ENCODE results near the gene SLC48A1.

SLC48A1 gene

GRCh38 chr12:47801170-47801903, 28.3 kb downstream of the SLC48A1 start:
- no peak overlapping the region for H3K4me3 ChIP-seq (replicated peaks; ENCODE audit: low read depth, low read length)
- H3K27me3 ChIP-seq (replicated peaks; ENCODE audit: control insufficient read depth, insufficient read depth, low read length) = no peaks in the 10 kb centered on the region
- H3K36me3 ChIP-seq (ENCODE audit: control insufficient read depth, insufficient read depth, low read length) = peaks cover 3% of the 10 kb centered on the region; the same call in 1 of the 2 replicates
- no peak for DNase-seq (ENCODE audit: extremely low read depth, insufficient read length)
- TF ChIP-seq CTCF (IDR thresholded peaks at IDR 0.05; ENCODE audit: insufficient read depth, low read length, poor library complexity, severe bottlenecking) = no peak

- Histone ChIP-seq H3K36me3 (ENCODE audit: control insufficient read depth, insufficient read depth, low read length) (peaks cover under 1% of the 10 kb centered on the region; the same call in 1 of the 2 replicates), H3K4me3 (replicated peaks; ENCODE audit: low read depth, low read length) (no peak overlapping the region), H3K27me3 (replicated peaks; ENCODE audit: control insufficient read depth, insufficient read depth, low read length) (no peaks in the 10 kb centered on the region)
- TF ChIP-seq CTCF (IDR thresholded peaks at IDR 0.05; ENCODE audit: insufficient read depth, low read length, poor library complexity, severe bottlenecking) = no peak
- DNase-seq (ENCODE audit: extremely low read depth, insufficient read length) = no peak
These were observed 28.8 kb downstream of the SLC48A1 start for GRCh38 chr12:47801904-47802246.

- Histone ChIP-seq H3K4me3 (replicated peaks; ENCODE audit: low read depth, low read length) (no peak overlapping the region), H3K27me3 (replicated peaks; ENCODE audit: control insufficient read depth, insufficient read depth, low read length) (no peaks in the 10 kb centered on the region), H3K36me3 (ENCODE audit: control insufficient read depth, insufficient read depth, low read length) (no peaks in the 10 kb centered on the region; the same call in 1 of the 2 replicates)
- DNase-seq (ENCODE audit: extremely low read depth, insufficient read length) = no peak
- peak; percentile 42 for TF ChIP-seq CTCF (IDR thresholded peaks at IDR 0.05; ENCODE audit: insufficient read depth, low read length, poor library complexity, severe bottlenecking)
These were observed 29.3 kb downstream of the SLC48A1 start for GRCh38 chr12:47802312-47802711.

GRCh38 chr12:47803191-47803875, 30.3 kb downstream of the SLC48A1 start:
- TF ChIP-seq CTCF (IDR thresholded peaks at IDR 0.05; ENCODE audit: insufficient read depth, low read length, poor library complexity, severe bottlenecking) = no peak
- DNase-seq (ENCODE audit: extremely low read depth, insufficient read length) = no peak
- no peaks in the 10 kb centered on the region for H3K27me3 ChIP-seq (replicated peaks; ENCODE audit: control insufficient read depth, insufficient read depth, low read length)
- no peaks in the 10 kb centered on the region; the same call in none of the 2 replicates for H3K36me3 ChIP-seq (ENCODE audit: control insufficient read depth, insufficient read depth, low read length)
- H3K4me3 ChIP-seq (replicated peaks; ENCODE audit: low read depth, low read length) = no peak overlapping the region

GRCh38 chr12:47804171-47804570, 31.1 kb downstream of the SLC48A1 start:
- Histone ChIP-seq H3K4me3 (replicated peaks; ENCODE audit: low read depth, low read length) (no peak overlapping the region), H3K36me3 (ENCODE audit: control insufficient read depth, insufficient read depth, low read length) (no peaks in the 10 kb centered on the region; the same call in none of the 2 replicates), H3K27me3 (replicated peaks; ENCODE audit: control insufficient read depth, insufficient read depth, low read length) (no peaks in the 10 kb centered on the region)
- TF ChIP-seq CTCF (IDR thresholded peaks at IDR 0.05; ENCODE audit: insufficient read depth, low read length, poor library complexity, severe bottlenecking) = no peak
- no peak for DNase-seq (ENCODE audit: extremely low read depth, insufficient read length)
